Uterus (tissue), 4 donors: ENCODE results near the gene C2CD2L. TPM values are rescaled to one million over a fixed set of nuclear protein-coding genes. Genes with fewer than 3 reads are reported as not detected.

Experiments used
- DNase-seq, 2 donors: peaks; one replicate each; pipeline ENCODE4 v3.0.0-alpha.2; 2019 to 2020
- H3K27ac ChIP-seq, 2 donors: fragments of 200-600 bp; sonication (generic); 1 replicate in 1 of 2; 2 replicates in 1 of 2; pipeline ENCODE4 v1.5.1; 2016 to 2018
- H3K27me3 ChIP-seq, 2 donors: fragments of 200-600 bp; sonication (generic); one replicate each; pipeline ENCODE4 v1.5.1; 2018 to 2019; ENCODE audit warnings: control low read depth in 1 of 2
- H3K36me3 ChIP-seq, 2 donors: fragments of 200-600 bp; sonication (generic); one replicate each; pipeline ENCODE4 v1.5.1; 2019; ENCODE audit warnings: control low read depth in 1 of 2
- H3K4me1 ChIP-seq, 2 donors: fragments of 200-600 bp; sonication (generic); one replicate each; pipeline ENCODE4 v1.5.1; 2018 to 2019; ENCODE audit warnings: control low read depth in 1 of 2
- H3K4me3 ChIP-seq, 2 donors: fragments of 200-600 bp; sonication (generic); 1 replicate in 1 of 2; 2 replicates in 1 of 2; pipeline ENCODE4 v1.5.1; 2018 to 2019; ENCODE audit warnings: mild to moderate bottlenecking in 1 of 2
- H3K9me3 ChIP-seq, 2 donors: fragments of 200-600 bp; sonication (generic); one replicate each; pipeline ENCODE4 v1.5.1; 2019; ENCODE audit warnings: control low read depth in 1 of 2
- POLR2A ChIP-seq, 2 donors: fragments of 450-650 bp; IDR thresholded peaks; one replicate each; pipeline ENCODE4 v1.6.1; 2016; ENCODE audit warnings: antibody characterized with exemption in 2 of 2, mild to moderate bottlenecking in 1 of 2, moderate library complexity in 1 of 2
- intact Hi-C: fragments of 100-400 bp; cut with DNase I; formaldehyde crosslinking; loops from one replicate; pipeline ENCODE4 v1.15.1; 2023; ENCODE audit warnings: low total_unique reads
- total RNA-seq, 4 donors: library from RNA; depleted of rRNA in 3 of 4; stranded (reverse); fragments of >200 nt in 3 of 4; gene quantifications; one replicate each; pipeline versions ENCODE4 v1.1.0 to v1.2.4, GENCODE V29; 2014 to 2023
- TF ChIP-seq, protein P1 (sequence below), 4 experiments: fragments of 200-600 bp in 2 of 4; fragments of 450-650 bp in 2 of 4; sonication (generic) in 2 of 4; IDR thresholded peaks; one replicate each; pipeline ENCODE4 v1.5.1; 2016 to 2019; ENCODE audit warnings: antibody characterized with exemption in 4 of 4, mild to moderate bottlenecking in 2 of 4, moderate library complexity in 1 of 4
- donor health status: DM: yes; HTN: yes; CAD: no.

Gene C2CD2L
- total RNA-seq, 4 donors from 2014 or later, result 1.8 to 14.3 (median 2.7) TPM

DNA sequence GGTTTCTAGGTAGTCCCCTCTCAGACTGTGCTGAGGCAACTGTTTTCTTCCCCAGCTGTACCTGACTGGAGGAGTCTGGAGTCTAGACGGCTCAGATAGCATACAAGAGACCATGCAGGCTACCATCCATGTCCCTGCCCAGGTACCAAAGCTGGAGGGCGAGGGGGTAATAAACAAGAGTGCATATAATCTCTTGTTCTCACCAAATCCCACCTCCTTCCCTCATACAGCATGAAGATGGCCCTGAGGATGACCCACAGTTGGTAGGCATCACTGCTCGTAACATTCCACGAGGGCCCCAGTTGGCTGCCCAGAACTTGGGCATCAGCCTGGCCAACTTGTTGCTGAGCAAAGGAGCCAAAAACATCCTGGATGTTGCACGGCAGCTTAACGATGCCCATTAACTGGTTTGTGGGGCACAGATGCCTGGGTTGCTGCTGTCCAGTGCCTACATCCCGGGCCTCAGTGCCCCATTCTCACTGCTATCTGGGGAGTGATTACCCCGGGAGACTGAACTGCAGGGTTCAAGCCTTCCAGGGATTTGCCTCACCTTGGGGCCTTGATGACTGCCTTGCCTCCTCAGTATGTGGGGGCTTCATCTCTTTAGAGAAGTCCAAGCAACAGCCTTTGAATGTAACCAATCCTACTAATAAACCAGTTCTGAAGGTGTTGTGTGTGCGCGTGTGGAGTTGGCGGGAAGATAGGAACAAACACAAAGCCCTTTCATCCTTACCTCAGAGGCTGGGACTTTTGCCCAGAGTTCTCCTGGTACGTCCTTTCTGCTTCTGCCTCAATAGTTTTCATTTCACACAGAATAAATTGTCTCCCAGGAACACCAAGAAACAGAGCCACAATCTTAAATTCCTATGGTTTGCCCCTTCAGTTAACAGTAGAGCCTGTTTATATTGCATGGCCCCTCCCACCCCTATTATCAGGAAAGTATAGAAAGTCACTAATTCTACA, 14.0 kb upstream of the C2CD2L start:
- Histone ChIP-seq H3K9me3 (no peaks in the 10 kb centered on the region), H3K27ac (peak overlapping the region; percentile 97), H3K4me3 (peak overlapping the region in 1 of 2 donors; percentile 77), H3K36me3 (no peaks in the 10 kb centered on the region), H3K4me1 (peaks cover 0 to 4% of the 10 kb centered on the region in 2 donors), H3K27me3 (no peaks in the 10 kb centered on the region)
- no peak for DNase-seq
- TF ChIP-seq, protein P1, sequence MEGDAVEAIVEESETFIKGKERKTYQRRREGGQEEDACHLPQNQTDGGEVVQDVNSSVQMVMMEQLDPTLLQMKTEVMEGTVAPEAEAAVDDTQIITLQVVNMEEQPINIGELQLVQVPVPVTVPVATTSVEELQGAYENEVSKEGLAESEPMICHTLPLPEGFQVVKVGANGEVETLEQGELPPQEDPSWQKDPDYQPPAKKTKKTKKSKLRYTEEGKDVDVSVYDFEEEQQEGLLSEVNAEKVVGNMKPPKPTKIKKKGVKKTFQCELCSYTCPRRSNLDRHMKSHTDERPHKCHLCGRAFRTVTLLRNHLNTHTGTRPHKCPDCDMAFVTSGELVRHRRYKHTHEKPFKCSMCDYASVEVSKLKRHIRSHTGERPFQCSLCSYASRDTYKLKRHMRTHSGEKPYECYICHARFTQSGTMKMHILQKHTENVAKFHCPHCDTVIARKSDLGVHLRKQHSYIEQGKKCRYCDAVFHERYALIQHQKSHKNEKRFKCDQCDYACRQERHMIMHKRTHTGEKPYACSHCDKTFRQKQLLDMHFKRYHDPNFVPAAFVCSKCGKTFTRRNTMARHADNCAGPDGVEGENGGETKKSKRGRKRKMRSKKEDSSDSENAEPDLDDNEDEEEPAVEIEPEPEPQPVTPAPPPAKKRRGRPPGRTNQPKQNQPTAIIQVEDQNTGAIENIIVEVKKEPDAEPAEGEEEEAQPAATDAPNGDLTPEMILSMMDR (IDR thresholded peaks at IDR 0.05), result no peak
- TF ChIP-seq POLR2A (IDR thresholded peaks at IDR 0.05), result no peak
- intact Hi-C loops, result loop anchor here (10.0 kb wide), 1 partner anchor 242 kb away; the partner anchor contains the start of gene RNF26

DNA sequence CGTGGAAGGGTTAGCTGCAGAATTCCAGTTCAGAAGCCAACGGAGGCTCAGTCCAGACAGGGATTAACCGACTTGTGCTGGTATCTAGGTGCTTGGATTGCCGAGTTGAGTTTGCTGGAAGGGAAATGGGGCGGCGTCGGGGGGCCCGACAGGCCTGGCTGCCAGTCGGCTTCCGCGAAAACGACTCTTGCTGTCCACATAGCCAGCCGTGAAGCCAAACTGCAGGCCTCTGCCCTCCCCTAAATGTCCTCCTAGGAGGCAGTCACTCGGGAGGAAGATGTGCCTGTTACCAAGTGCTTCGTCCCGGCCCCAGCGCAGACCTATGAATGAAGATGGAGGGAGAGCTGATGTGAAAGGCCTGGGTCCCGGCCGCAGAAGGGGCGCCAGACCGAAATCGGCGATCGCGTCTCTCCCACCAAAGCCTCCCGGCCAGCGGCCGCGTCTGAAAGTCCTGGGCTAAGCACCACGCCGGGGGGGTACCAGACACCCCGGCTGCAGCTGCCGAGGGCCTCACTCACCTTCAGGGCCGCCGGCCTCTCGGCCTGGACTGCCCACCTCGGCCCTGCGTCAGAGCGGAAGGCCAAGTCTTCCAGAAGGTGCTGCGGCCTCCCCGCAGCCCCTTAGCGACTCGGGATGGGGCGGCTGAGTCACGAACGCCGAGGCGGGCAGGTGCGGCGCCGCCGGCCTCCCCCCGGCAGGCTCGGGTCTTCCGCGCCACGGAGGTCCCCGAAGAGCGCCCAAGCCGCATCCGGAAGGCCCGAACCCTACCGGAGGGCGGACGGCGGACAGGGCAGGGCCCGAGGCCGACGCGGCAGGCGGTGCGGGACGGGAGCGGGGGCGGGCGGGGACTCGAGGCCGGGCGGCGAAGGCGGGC, 13.0 kb upstream of the C2CD2L start:
- DNase-seq, result peak; percentile 41 to 44
- intact Hi-C loops, result loop anchor here (10.0 kb wide), 1 partner anchor 241 kb away; the partner anchor contains the start of gene RNF26

GRCh38 chr11:119094816-119095065, 12.4 kb upstream of the C2CD2L start:
- Histone ChIP-seq H3K27ac (peak overlapping the region; percentile 97), H3K36me3 (no peaks in the 10 kb centered on the region), H3K27me3 (no peaks in the 10 kb centered on the region), H3K4me1 (peaks cover 0 to 4% of the 10 kb centered on the region in 2 donors), H3K9me3 (no peaks in the 10 kb centered on the region), H3K4me3 (peak overlapping the region; percentile 66 to 77)
- TF ChIP-seq, protein P1 (IDR thresholded peaks at IDR 0.05), result peak; percentile 62 to 78 (median 75)
- TF ChIP-seq POLR2A (IDR thresholded peaks at IDR 0.05), result no peak
- intact Hi-C loops, result loop anchor here (10.0 kb wide), 1 partner anchor 240 kb away; the partner anchor contains the start of gene RNF26
- peak; percentile 82 to 83 for DNase-seq

More for the DNA sequence above, 13.0 kb upstream of the C2CD2L start:
- TF ChIP-seq, protein P1 (IDR thresholded peaks at IDR 0.05), result no peak
- no peak for TF ChIP-seq POLR2A (IDR thresholded peaks at IDR 0.05)
- Histone ChIP-seq H3K27me3 (no peaks in the 10 kb centered on the region), H3K4me1 (peaks cover 0 to 4% of the 10 kb centered on the region in 2 donors), H3K4me3 (peak overlapping the region; percentile 66 to 77), H3K9me3 (no peaks in the 10 kb centered on the region), H3K36me3 (no peaks in the 10 kb centered on the region), H3K27ac (peak overlapping the region; percentile 97)

DNA sequence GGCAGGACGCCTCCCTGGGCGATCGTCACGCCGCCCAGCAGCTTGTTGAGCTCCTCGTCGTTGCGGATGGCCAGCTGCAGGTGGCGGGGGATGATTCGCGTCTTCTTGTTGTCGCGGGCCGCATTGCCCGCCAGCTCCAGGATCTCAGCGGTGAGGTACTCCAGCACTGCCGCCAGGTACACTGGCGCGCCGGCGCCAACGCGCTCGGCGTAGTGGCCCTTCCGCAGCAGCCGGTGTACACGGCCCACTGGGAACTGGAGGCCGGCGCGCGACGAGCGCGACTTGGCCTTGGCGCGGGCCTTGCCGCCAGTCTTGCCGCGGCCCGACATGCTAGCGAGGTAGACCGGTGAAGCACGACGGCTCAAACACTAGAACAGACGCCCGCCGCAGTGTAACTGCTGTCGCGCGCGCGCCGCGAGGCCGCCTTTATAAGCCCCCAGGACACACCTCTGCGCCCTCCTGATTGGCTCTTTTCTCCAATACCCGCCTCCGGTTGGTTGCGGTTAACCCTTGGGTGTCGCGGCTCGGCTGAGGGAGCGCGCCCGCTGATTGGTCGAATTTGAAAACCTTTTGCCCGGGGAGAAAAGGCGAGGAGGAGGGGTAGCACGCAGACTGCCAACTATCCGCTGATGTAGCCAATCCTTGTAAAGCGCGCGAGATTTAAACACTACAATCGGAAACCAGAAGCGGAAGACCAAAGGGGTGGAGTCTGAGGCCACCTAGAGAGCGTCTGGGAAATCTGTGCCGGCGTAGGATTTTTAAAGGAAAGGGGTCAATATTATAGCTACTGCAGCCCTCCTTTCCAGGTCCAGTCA, 11.9 kb upstream of the C2CD2L start:
- Histone ChIP-seq H3K27me3 (no peaks in the 10 kb centered on the region), H3K4me1 (peaks cover 0 to 6% of the 10 kb centered on the region in 2 donors), H3K27ac (peak overlapping the region; percentile 97), H3K36me3 (no peaks in the 10 kb centered on the region), H3K9me3 (no peaks in the 10 kb centered on the region), H3K4me3 (peak overlapping the region; percentile 66 to 77)
- TF ChIP-seq, protein P1 (IDR thresholded peaks at IDR 0.05), result no peak
- peak; percentile 95 to 99 for TF ChIP-seq POLR2A (IDR thresholded peaks at IDR 0.05)
- peak; percentile 99 to 100 for DNase-seq
- intact Hi-C loops, result loop anchor here (10.0 kb wide), 1 partner anchor 240 kb away; the partner anchor contains the start of gene RNF26
